Activated effector memory CD4-positive, alpha-beta T cell treated with anti-CD3 and anti-CD28 coated beads, Interleukin-2, amount 50 U/mL, for 16 hours (primary cell): ENCODE data around the gene FAM221B.

ENCODE experiments used
- DNase-seq: peaks from one replicate; pipeline ENCODE4 v3.0.0-alpha.2; 2020

Gene FAM221B, protein sequence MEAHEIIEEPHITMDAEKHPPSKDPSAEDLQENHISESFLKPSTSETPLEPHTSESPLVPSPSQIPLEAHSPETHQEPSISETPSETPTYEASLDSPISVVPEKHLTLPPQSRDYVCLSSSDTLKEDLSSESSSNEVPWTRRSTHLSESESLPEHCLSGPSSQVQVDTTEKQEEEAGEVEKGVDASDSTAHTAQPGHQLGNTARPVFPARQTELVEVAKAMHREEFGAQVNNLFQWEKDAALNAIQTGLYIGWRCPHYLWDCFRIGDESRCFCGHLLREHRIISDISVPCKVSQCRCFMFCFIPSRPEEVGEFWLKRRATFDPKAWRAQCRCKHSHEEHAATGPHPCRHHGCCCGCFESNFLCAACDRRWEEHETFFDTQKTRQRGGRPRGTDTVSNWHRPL

DNA sequence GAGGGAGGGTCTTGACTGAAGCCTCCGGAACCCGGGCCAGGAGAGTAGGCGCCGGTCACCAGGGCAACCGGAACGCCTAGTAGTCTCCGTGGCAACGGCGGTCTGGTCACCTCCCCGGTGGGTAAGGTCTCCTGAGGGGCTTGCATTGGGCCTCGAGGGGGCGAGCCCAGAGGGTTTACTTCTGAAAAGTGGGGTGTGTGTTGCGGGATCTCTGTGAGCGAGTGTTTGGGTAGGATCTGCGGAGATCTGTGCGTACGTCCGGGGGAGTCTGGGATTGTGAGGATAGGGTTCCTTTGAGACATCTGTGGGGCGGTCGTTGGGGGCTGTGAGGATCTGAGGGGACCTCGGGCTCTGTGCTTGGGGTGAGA lies at the start of gene FAM221B:
Gene FAM221B (minus strand): TSS at position 17 of the 368 bp plus-strand sequence. CDS start 2,571 bp downstream, outside the sequence.
- DNase-seq = peak; percentile 77

GRCh38 chr9:35872505-35872904 lies 44.0 kb upstream of the FAM221B start:
- no peak for DNase-seq

DNA sequence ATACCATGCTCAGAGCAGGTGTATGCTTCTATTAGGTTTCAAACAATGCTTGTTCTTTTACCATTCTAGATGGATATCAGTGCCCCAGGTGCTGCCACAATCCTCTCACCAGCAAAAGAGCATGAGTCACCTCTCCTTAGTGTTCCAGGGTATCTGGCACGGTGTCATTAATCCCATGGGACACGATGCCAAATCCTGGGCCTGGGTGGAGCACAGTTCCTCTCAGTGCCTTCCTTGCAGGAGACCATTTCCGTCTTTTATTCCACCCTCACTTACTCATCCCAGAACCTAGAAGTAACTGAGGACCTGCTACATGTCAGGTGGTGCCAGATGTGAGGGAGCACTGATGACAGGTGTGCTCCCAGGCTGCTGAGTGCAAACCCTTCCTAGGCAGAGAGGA lies 43.0 kb upstream of the FAM221B start:
- no peak for DNase-seq

GRCh38 chr9:35870351-35870923 lies 41.9 kb upstream of the FAM221B start, which contains the start of gene OR13J1:
TSS of gene OR13J1 (minus strand) at chr9:35870401. CDS start at chr9:35870401, 0 bp downstream.
- DNase-seq = no peak

GRCh38 chr9:35869621-35870216 lies 41.2 kb upstream of the FAM221B start:
- DNase-seq = no peak

- DNase-seq = no peak
Measured at GRCh38 chr9:35868933-35869332, 40.4 kb upstream of the FAM221B start.

GRCh38 chr9:35867538-35867937 lies 39.0 kb upstream of the FAM221B start:
- no peak for DNase-seq

- DNase-seq = no peak
Measured at GRCh38 chr9:35864695-35865255, 36.2 kb upstream of the FAM221B start.

GRCh38 chr9:35863583-35863982 lies 35.1 kb upstream of the FAM221B start:
- no peak for DNase-seq

DNA sequence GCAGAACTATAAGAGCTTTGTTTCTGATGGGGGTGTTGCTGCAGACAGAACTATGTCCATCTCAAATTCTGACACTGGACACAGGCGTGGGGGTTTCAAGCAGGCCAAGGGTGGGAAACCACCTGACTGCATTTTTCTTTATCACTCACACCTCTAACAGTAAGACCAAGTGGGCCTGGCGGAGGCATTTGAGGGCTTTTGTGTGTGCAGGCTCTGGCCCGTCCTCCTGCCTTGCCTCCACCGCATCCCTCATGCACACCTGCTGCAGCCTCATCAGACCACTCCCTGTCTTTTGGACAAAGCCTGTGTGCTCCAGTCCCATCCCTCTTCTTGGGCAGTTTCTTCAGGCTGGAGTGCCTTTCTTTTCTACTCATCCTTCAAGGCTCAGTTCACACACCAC lies 33.8 kb upstream of the FAM221B start:
- DNase-seq = no peak

DNA sequence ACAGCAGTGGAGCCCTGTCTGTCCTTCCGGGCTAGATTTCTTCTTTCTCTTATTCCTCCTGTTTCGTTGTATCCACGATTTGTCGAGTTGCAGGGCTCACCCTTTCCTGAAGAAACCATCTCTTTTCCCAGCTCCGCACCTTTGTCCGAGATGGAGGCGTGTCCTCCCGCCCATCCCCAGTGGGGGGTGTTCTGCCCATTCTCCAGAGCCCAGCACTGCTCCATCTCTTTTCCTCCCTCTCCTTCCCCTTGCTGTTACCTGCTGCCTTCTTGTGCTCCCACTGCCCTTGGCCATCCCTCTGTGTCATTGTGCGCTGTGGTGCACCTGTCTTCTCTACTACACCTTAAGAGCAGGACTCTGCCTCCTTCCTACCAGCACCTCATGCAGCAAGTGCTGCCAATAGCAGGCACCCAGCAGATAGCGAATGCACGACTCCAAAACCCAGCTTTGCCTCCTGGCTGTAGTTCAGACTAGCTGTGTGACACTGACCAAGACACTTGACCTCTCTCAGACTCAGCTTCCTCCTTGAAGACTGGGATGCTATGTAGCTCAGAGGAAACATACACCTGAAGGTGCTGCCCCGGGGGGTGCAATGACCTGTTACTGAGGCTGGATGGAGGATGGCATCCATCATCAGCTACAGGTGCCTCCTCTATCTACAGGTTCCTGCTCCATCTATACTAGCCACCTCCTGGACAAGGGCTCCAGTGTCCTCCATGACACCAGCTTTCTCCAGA lies 32.8 kb upstream of the FAM221B start:
- DNase-seq = peak; percentile 47

DNA sequence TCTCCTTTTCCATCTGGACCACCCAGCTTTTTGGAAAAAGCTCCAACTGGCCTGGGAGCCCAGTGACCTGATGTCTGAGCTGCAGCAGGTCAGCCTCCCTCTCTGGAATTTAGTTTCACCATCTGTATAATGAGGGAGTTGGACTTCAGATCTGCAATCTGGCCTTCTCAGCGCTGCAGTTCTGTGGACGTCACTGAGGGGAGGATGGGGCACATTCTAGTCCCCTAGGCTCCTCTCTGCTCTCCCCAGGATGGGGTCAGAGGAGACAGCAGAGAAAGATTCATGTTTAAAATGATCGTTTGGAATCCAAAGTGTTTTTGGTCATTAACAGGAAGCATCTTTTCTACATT lies 31.4 kb upstream of the FAM221B start:
- no peak for DNase-seq

- peak; percentile 62 for DNase-seq
Measured at GRCh38 chr9:35859310-35859989, 30.9 kb upstream of the FAM221B start.

DNA sequence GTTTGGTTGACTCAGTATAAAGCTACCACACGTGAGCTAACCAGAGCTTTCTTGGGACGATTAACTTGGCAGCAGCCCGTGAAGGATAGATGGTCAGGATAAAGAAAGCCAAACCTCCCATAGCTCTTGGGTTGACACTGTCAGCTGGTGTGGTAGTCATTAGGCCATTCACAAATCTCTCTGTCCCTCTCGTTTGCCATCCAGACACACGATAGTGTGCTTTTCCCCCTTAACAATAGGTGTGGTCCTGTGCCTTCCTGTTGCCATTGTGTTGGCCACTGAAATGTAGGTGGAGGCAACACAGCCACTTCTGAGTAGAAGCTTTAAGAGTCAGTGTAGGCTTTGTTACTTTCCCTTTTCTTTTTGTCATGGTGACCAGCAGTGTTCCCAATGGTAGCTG lies 29.9 kb upstream of the FAM221B start:
- no peak for DNase-seq

- DNase-seq = peak; percentile 34
Measured at GRCh38 chr9:35856882-35857281, 28.4 kb upstream of the FAM221B start.

DNA sequence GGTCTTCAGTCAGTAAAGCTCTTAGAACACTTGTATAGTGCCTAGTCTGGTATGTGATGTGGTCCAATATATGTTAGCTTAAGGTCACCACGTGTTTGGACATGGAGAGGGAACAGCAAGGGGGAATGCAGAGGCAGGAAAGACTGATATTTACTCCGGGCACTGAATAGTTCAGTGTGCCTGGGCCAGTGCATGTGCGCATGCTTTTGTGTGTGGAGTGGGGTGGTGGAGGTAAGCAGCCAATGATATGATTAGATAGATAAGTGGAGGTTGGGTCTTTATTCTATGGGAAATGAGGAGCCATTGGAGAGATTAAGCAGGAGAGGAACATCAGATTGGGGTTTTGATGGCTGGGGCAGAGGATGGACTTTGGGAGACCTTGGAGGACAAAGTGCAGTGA lies 27.7 kb upstream of the FAM221B start:
- DNase-seq = no peak

GRCh38 chr9:35854091-35854762 lies 25.7 kb upstream of the FAM221B start:
- no peak for DNase-seq

DNA sequence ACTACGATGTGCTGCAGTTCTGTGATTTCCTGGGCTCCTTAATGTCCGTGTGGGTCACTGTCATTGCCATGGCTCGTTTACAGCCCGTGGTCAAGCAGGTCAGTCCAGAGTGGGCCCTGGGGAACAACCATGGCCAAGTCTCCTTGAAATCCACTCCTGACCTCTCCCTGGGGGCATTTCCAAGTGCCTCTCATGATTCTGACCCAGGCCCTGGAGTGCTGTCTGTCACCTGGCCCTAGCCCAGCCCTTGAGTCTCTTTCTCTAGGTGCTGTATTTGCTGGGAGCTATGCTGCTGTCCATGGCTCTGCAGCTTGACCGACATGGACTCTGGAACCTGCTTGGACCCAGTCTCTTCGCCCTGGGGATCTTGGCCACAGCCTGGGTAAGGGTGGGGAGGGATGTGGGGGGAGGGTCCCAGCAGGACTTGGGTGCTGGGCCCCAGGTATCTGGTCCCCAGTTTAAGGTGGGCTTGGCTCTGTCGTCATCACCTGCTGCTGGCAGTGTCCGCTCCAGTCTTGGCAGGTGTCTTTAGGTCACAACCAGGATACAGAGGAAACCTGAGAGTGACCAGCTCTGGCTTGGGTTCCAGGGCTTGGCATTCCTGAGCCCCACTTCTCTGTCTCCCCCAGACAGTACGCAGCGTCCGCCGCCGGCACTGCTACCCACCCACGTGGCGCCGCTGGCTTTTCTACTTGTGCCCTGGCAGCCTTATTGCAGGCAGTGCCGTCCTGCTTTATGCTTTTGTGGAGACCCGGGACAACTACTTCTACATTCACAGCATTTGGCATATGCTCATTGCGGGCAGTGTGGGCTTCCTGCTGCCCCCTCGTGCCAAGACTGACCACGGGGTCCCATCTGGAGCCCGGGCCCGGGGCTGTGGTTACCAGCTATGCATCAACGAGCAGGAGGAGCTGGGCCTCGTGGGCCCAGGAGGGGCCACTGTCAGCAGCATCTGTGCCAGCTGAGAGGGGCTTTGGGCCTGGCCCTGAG lies 24.6 kb upstream of the FAM221B start:
- peak; percentile 36 for DNase-seq

GRCh38 chr9:35852267-35852815 lies 23.8 kb upstream of the FAM221B start:
- no peak for DNase-seq
